CD4-positive, alpha-beta T cell treated with Interleukin-4 for 1 hour (primary cell): ENCODE data around the gene PARN.
"Not testable (repeated sequence)": the region's sequence is repeated elsewhere in the genome, so short reads cannot be mapped to it uniquely, and the experiment has no call there.

Experiments
- DNase-seq, 2 donors: peaks; one replicate each; pipeline ENCODE4 v3.0.0-alpha.2; 2020 to 2022

The PARN gene

GRCh38 chr16:14398014-14398717 lies 231.9 kb downstream of the PARN start:
- DNase-seq, result no peak

DNA sequence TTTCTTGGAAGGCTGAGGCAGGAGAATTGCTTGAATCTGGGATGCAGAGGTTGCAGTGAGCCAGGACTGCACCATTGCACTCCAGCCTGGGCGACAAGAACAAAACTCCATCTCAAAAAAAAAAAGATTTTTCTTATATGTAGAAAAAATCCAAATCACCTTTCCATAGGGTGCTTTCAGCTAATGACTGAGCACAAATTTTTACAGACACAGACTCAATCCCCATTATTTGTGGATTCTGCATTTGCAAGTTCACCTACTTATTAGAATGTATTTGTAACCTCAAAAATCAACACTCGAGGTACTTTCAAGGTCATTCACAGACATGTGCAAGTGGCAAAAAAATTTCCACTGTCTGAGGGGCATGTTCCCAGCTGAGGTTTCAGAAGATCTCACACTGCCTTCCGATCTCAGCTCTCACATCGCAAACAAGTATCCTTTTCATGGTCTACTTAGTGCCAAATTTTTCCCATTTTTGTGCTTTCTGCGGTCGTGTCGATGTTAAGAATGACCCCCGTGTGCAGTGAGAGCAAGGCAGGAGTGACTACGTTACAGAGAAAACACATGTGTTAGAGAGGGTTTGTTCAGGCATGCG lies 234.3 kb downstream of the PARN start:
- DNase-seq, result not testable (repeated sequence)

- no peak for DNase-seq
Measured at GRCh38 chr16:14394834-14395233, 235.2 kb downstream of the PARN start.

DNA sequence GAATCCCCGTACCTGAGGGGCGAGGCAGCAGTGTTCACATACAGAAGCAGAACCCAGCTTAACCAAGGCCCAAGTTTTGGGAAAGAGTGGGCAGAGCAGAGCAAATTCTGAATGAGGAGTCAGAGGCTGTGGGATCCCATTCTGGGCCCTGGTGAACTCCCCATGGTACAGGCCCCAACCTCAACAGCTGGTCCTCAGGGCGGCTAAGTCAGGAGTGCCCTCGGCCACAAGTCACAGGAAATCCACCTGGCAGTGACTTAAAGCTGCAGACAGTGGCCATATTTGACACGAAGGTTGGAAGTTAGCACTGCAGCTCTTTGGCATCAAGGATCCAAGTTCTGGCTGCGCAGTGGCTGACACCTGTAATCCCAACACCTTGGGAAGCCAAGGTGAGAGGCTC lies 237.1 kb downstream of the PARN start:
- no peak for DNase-seq

DNA sequence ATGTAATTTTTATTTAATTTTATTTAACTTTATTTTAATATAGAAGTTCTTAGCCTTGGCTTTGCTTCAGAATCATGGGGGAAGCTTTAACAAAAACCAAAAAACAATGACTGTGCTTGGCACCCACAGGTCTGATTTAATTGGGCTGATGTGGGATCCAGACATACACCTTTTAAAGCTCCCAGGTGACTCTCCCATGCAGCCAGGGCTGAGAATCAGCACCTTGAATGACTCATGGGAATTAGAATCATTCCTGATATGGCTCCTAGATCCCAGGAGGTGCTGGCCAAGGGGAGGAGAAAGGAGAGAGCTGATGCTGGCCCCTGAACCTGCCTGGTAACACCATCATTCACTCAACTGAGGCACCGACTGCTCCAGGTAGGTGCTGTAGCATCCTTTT lies 240.7 kb downstream of the PARN start:
- no peak for DNase-seq

GRCh38 chr16:14388243-14388642 lies 241.8 kb downstream of the PARN start:
- DNase-seq, result no peak

DNA sequence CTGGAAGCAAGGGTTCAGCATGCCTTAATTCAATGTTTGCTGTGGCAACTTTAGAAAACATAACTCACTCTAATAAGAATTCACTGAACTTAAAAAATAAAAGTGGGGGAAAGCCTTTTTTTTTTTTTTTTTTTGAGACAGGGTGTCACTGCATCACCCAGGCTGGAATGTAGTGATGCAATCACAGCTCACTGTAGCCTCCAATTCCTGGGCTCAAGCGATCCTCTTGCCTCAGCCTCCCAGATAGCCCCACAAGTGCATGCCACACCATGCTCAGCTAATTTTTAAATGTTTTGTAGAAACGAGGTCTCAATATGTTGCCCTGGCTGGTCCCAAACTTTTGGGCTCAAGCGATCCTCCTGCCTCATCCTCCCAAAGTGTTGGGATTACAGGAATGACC lies 243.9 kb downstream of the PARN start:
- DNase-seq, result no peak
